ENCODE results near the gene ARHGEF40. TPM values are rescaled to one million over a fixed set of nuclear protein-coding genes. Genes with fewer than 3 reads are reported as not detected.

Gene ARHGEF40
- polyA plus RNA-seq (2013), result 23.8 TPM

GRCh38 chr14:21070083-21070609, at the start of gene ARHGEF40:
TSS of gene ARHGEF40 (plus strand) at chr14:21070304. CDS start at chr14:21070397, 93 bp downstream.
- peaks cover 0 to 15% (median 6%) of the 10 kb centered on the region in 5 experiments for H3K27me3 ChIP-seq (replicated peaks in 2 of 5; ENCODE audit: control insufficient read depth in 4 of 5, insufficient read depth in 5 of 5, low read length in 4 of 5)
- peaks cover 8 to 45% (median 42%) of the 10 kb centered on the region in 4 experiments for H3K4me1 ChIP-seq (ENCODE audit: control extremely low read depth in 1 of 4, control insufficient read depth in 4 of 4, insufficient read depth in 4 of 4, low read length in 3 of 4)
- CTCF ChIA-PET, result interaction anchor here (1.1 to 6.2 kb wide), 9 partner anchors 9 to 56 kb away, joined by 3 to 135 read pairs (median 10); partner anchors contain the start of gene TMEM253
- peak within 1 kb of the TSS; percentile 34 to 88 (median 73) for H3K4me3 ChIP-seq (ENCODE audit: control insufficient read depth in 1 of 7, extremely low read depth in 1 of 7, insufficient read depth in 4 of 7, low read depth in 2 of 7, low read length in 6 of 7)
- peak within 1 kb of the TSS in 1 of 2 experiments; percentile 73 for H3K27ac ChIP-seq (ENCODE audit: insufficient read depth in 1 of 2, low read depth in 1 of 2, low read length in 2 of 2, poor library complexity in 1 of 2, severe bottlenecking in 2 of 2)
- H3K36me3 ChIP-seq (ENCODE audit: control insufficient read depth in 4 of 4, insufficient read depth in 4 of 4, low read length in 3 of 4), result peaks cover 0 to 15% (median 7%) of the 10 kb centered on the region in 4 experiments
- H3K9me3 ChIP-seq (ENCODE audit: control extremely low read depth in 1 of 5, control insufficient read depth in 4 of 5, insufficient read depth in 2 of 5, low read depth in 1 of 5, low read length in 4 of 5), result no peaks in the 10 kb centered on the region
- under 1% methylated on average over 46 of the region's 63 CpGs for WGBS (ENCODE audit: insufficient coverage)
- DNase-seq, result peak in 1 of 3 donors; percentile 31
- POLR2A ChIA-PET, result interaction anchor here (1.9 kb wide), 1 partner anchor 17 kb away, joined by 10 read pairs; no protein-coding TSS in a partner anchor

- Histone ChIP-seq H3K9me3 (ENCODE audit: control extremely low read depth in 1 of 5, control insufficient read depth in 4 of 5, insufficient read depth in 2 of 5, low read depth in 1 of 5, low read length in 4 of 5) (no peaks in the 10 kb centered on the region), H3K27ac (ENCODE audit: insufficient read depth in 1 of 2, low read depth in 1 of 2, low read length in 2 of 2, poor library complexity in 1 of 2, severe bottlenecking in 2 of 2) (no peak overlapping the region), H3K36me3 (ENCODE audit: control insufficient read depth in 4 of 4, insufficient read depth in 4 of 4, low read length in 3 of 4) (peaks cover 0 to 15% (median 2%) of the 10 kb centered on the region in 4 experiments), H3K4me1 (ENCODE audit: control extremely low read depth in 1 of 4, control insufficient read depth in 4 of 4, insufficient read depth in 4 of 4, low read length in 3 of 4) (peaks cover 3 to 27% (median 20%) of the 10 kb centered on the region in 4 experiments), H3K4me3 (ENCODE audit: control insufficient read depth in 1 of 7, extremely low read depth in 1 of 7, insufficient read depth in 4 of 7, low read depth in 2 of 7, low read length in 6 of 7) (no peak overlapping the region), H3K27me3 (replicated peaks in 2 of 5; ENCODE audit: control insufficient read depth in 4 of 5, insufficient read depth in 5 of 5, low read length in 4 of 5) (peaks cover 0 to 23% (median 6%) of the 10 kb centered on the region in 5 experiments)
- CTCF ChIA-PET, result interaction anchor here (1.2 to 16.8 kb wide), 8 partner anchors 9 to 83 kb away, joined by 3 to 345 read pairs (median 58); partner anchors contain the start of genes ARHGEF40, RNASE13, RNASE7 and SLC39A2
- POLR2A ChIA-PET, result interaction anchor here (1.6 kb wide), 1 partner anchor 15 kb away, joined by 5 read pairs; no protein-coding TSS in a partner anchor
- DNase-seq, result no peak
- 100% methylated on average over 1 of the region's 5 CpGs for WGBS (ENCODE audit: insufficient coverage)
Measured at GRCh38 chr14:21020977-21021545, 49.0 kb upstream of the ARHGEF40 start.

- H3K9me3 ChIP-seq (ENCODE audit: control extremely low read depth in 1 of 5, control insufficient read depth in 4 of 5, insufficient read depth in 2 of 5, low read depth in 1 of 5, low read length in 4 of 5), result no peaks in the 10 kb centered on the region
- WGBS (ENCODE audit: insufficient coverage), result 100% methylated on average over 5 of the region's 5 CpGs
- peaks cover 0 to 23% (median 6%) of the 10 kb centered on the region in 5 experiments for H3K27me3 ChIP-seq (replicated peaks in 2 of 5; ENCODE audit: control insufficient read depth in 4 of 5, insufficient read depth in 5 of 5, low read length in 4 of 5)
- ChIA-PET CTCF (interaction anchor here (0.6 to 16.8 kb wide), 6 partner anchors 8 to 82 kb away, joined by 3 to 345 read pairs (median 5); partner anchors contain the start of gene RNASE7), POLR2A (no interaction called here)
- no peak for DNase-seq
- H3K27ac ChIP-seq (ENCODE audit: insufficient read depth in 1 of 2, low read depth in 1 of 2, low read length in 2 of 2, poor library complexity in 1 of 2, severe bottlenecking in 2 of 2), result no peak overlapping the region
- peaks cover 3 to 26% (median 15%) of the 10 kb centered on the region in 4 experiments for H3K4me1 ChIP-seq (ENCODE audit: control extremely low read depth in 1 of 4, control insufficient read depth in 4 of 4, insufficient read depth in 4 of 4, low read length in 3 of 4)
- no peak overlapping the region for H3K4me3 ChIP-seq (ENCODE audit: control insufficient read depth in 1 of 7, extremely low read depth in 1 of 7, insufficient read depth in 4 of 7, low read depth in 2 of 7, low read length in 6 of 7)
- peaks cover 0 to 15% (median 1%) of the 10 kb centered on the region in 4 experiments for H3K36me3 ChIP-seq (ENCODE audit: control insufficient read depth in 4 of 4, insufficient read depth in 4 of 4, low read length in 3 of 4)
Measured at GRCh38 chr14:21022686-21023085, 47.4 kb upstream of the ARHGEF40 start.

GRCh38 chr14:21023174-21023573, 46.9 kb upstream of the ARHGEF40 start:
- H3K27me3 ChIP-seq (replicated peaks in 2 of 5; ENCODE audit: control insufficient read depth in 4 of 5, insufficient read depth in 5 of 5, low read length in 4 of 5), result peaks cover 0 to 23% (median 6%) of the 10 kb centered on the region in 5 experiments
- H3K4me1 ChIP-seq (ENCODE audit: control extremely low read depth in 1 of 4, control insufficient read depth in 4 of 4, insufficient read depth in 4 of 4, low read length in 3 of 4), result peaks cover 3 to 26% (median 15%) of the 10 kb centered on the region in 4 experiments
- no peaks in the 10 kb centered on the region for H3K9me3 ChIP-seq (ENCODE audit: control extremely low read depth in 1 of 5, control insufficient read depth in 4 of 5, insufficient read depth in 2 of 5, low read depth in 1 of 5, low read length in 4 of 5)
- no CpG with 5 or more reads among the region's 7 CpGs for WGBS (ENCODE audit: insufficient coverage)
- no peak overlapping the region for H3K4me3 ChIP-seq (ENCODE audit: control insufficient read depth in 1 of 7, extremely low read depth in 1 of 7, insufficient read depth in 4 of 7, low read depth in 2 of 7, low read length in 6 of 7)
- no peak for DNase-seq
- peaks cover 0 to 15% (median 1%) of the 10 kb centered on the region in 4 experiments for H3K36me3 ChIP-seq (ENCODE audit: control insufficient read depth in 4 of 4, insufficient read depth in 4 of 4, low read length in 3 of 4)
- ChIA-PET POLR2A (no interaction called here), CTCF (interaction anchor here (0.6 to 16.8 kb wide), 6 partner anchors 8 to 82 kb away, joined by 3 to 345 read pairs (median 5); partner anchors contain the start of gene RNASE7)
- no peak overlapping the region for H3K27ac ChIP-seq (ENCODE audit: insufficient read depth in 1 of 2, low read depth in 1 of 2, low read length in 2 of 2, poor library complexity in 1 of 2, severe bottlenecking in 2 of 2)

GRCh38 chr14:21023817-21024584, 46.1 kb upstream of the ARHGEF40 start:
- Histone ChIP-seq H3K4me1 (ENCODE audit: control extremely low read depth in 1 of 4, control insufficient read depth in 4 of 4, insufficient read depth in 4 of 4, low read length in 3 of 4) (peaks cover 3 to 26% (median 15%) of the 10 kb centered on the region in 4 experiments), H3K9me3 (ENCODE audit: control extremely low read depth in 1 of 5, control insufficient read depth in 4 of 5, insufficient read depth in 2 of 5, low read depth in 1 of 5, low read length in 4 of 5) (no peaks in the 10 kb centered on the region), H3K36me3 (ENCODE audit: control insufficient read depth in 4 of 4, insufficient read depth in 4 of 4, low read length in 3 of 4) (peaks cover 0 to 11% (median 1%) of the 10 kb centered on the region in 4 experiments), H3K4me3 (ENCODE audit: control insufficient read depth in 1 of 7, extremely low read depth in 1 of 7, insufficient read depth in 4 of 7, low read depth in 2 of 7, low read length in 6 of 7) (peak overlapping the region; percentile 51 to 89 (median 60)), H3K27ac (ENCODE audit: insufficient read depth in 1 of 2, low read depth in 1 of 2, low read length in 2 of 2, poor library complexity in 1 of 2, severe bottlenecking in 2 of 2) (peak overlapping the region in 1 of 2 experiments; percentile 49), H3K27me3 (replicated peaks in 2 of 5; ENCODE audit: control insufficient read depth in 4 of 5, insufficient read depth in 5 of 5, low read length in 4 of 5) (peaks cover 0 to 23% (median 6%) of the 10 kb centered on the region in 5 experiments)
- DNase-seq, result peak in 1 of 3 donors; percentile 10
- CTCF ChIA-PET, result interaction anchor here (0.6 to 16.8 kb wide), 7 partner anchors 9 to 81 kb away, joined by 3 to 345 read pairs (median 6); partner anchors contain the start of gene RNASE7
- WGBS (ENCODE audit: insufficient coverage), result 27% methylated on average over 9 of the region's 17 CpGs
- POLR2A ChIA-PET, result no interaction called here

- H3K36me3 ChIP-seq (ENCODE audit: control insufficient read depth in 4 of 4, insufficient read depth in 4 of 4, low read length in 3 of 4), result peaks cover 0 to 3% (median 1%) of the 10 kb centered on the region in 4 experiments
- 0% methylated on average over 38 of the region's 72 CpGs for WGBS (ENCODE audit: insufficient coverage)
- peaks cover 0 to 23% (median 6%) of the 10 kb centered on the region in 5 experiments for H3K27me3 ChIP-seq (replicated peaks in 2 of 5; ENCODE audit: control insufficient read depth in 4 of 5, insufficient read depth in 5 of 5, low read length in 4 of 5)
- ChIA-PET POLR2A (no interaction called here), CTCF (interaction anchor here (0.6 to 1.0 kb wide), 3 partner anchors 9 to 15 kb away, joined by 3 to 7 read pairs (median 3); no protein-coding TSS in a partner anchor)
- no peaks in the 10 kb centered on the region for H3K9me3 ChIP-seq (ENCODE audit: control extremely low read depth in 1 of 5, control insufficient read depth in 4 of 5, insufficient read depth in 2 of 5, low read depth in 1 of 5, low read length in 4 of 5)
- H3K27ac ChIP-seq (ENCODE audit: insufficient read depth in 1 of 2, low read depth in 1 of 2, low read length in 2 of 2, poor library complexity in 1 of 2, severe bottlenecking in 2 of 2), result peak within 1 kb of the TSS in 1 of 2 experiments; percentile 49
- H3K4me1 ChIP-seq (ENCODE audit: control extremely low read depth in 1 of 4, control insufficient read depth in 4 of 4, insufficient read depth in 4 of 4, low read length in 3 of 4), result peaks cover 3 to 26% (median 12%) of the 10 kb centered on the region in 4 experiments
- H3K4me3 ChIP-seq (ENCODE audit: control insufficient read depth in 1 of 7, extremely low read depth in 1 of 7, insufficient read depth in 4 of 7, low read depth in 2 of 7, low read length in 6 of 7), result peak within 1 kb of the TSS; percentile 51 to 89 (median 62)
- peak; percentile 58 to 81 (median 74) for DNase-seq
Measured at GRCh38 chr14:21024585-21025370, 45.3 kb upstream of the ARHGEF40 start, which contains the start of gene NDRG2. TSS of gene NDRG2 (minus strand) at chr14:21025061. CDS start at chr14:21023315, 1,746 bp downstream.
